ENCODE measurements around the gene DDX39B.

DNA sequence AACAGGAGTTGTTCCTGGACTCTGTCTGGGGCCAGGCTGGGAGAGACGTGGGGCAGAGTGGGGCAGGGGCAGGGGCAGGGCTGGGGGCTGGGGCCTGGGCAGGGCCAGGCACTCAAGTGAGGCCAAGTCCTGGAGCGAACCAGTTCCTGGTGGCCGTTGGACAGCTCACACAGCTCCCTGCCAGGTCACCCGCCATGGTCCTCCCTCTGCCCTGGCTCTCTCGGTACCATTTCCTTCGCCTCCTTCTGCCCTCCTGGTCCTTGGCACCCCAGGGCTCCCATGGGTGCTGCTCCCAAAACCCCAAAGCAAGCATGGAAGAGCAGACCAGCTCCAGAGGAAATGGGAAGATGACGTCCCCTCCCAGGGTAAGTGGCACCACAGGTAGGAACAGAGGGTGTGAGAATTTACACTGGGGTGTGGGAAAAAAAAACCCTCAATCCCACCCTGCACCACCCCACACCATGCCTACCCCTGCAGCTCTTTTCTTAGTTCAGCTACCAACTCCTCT is 12.9 kb downstream of the DDX39B start, which contains the start of gene MCCD1:
- TF ChIP-seq, protein P1, sequence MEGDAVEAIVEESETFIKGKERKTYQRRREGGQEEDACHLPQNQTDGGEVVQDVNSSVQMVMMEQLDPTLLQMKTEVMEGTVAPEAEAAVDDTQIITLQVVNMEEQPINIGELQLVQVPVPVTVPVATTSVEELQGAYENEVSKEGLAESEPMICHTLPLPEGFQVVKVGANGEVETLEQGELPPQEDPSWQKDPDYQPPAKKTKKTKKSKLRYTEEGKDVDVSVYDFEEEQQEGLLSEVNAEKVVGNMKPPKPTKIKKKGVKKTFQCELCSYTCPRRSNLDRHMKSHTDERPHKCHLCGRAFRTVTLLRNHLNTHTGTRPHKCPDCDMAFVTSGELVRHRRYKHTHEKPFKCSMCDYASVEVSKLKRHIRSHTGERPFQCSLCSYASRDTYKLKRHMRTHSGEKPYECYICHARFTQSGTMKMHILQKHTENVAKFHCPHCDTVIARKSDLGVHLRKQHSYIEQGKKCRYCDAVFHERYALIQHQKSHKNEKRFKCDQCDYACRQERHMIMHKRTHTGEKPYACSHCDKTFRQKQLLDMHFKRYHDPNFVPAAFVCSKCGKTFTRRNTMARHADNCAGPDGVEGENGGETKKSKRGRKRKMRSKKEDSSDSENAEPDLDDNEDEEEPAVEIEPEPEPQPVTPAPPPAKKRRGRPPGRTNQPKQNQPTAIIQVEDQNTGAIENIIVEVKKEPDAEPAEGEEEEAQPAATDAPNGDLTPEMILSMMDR (IDR thresholded peaks at IDR 0.05 in 4 of 5, conservative IDR thresholded peaks at IDR 0.05 in 1 of 5): no peak
- no peak for TF ChIP-seq POLR2A (IDR thresholded peaks at IDR 0.05)

Data from gastrocnemius medialis (tissue), 4 donors.